GM19193 (cell line): ENCODE data around the gene LKAAEAR1.

Experiments
- POLR2A ChIP-seq: IDR thresholded peaks from 4 replicates; pipeline ENCODE4 v1.6.1; 2011; ENCODE audit not compliant: insufficient read depth, insufficient read length; ENCODE audit errors: extremely low read depth

Gene LKAAEAR1

GRCh38 chr20:64038224-64038564, 46.0 kb downstream of the LKAAEAR1 start:
- TF ChIP-seq POLR2A, result no peak

DNA sequence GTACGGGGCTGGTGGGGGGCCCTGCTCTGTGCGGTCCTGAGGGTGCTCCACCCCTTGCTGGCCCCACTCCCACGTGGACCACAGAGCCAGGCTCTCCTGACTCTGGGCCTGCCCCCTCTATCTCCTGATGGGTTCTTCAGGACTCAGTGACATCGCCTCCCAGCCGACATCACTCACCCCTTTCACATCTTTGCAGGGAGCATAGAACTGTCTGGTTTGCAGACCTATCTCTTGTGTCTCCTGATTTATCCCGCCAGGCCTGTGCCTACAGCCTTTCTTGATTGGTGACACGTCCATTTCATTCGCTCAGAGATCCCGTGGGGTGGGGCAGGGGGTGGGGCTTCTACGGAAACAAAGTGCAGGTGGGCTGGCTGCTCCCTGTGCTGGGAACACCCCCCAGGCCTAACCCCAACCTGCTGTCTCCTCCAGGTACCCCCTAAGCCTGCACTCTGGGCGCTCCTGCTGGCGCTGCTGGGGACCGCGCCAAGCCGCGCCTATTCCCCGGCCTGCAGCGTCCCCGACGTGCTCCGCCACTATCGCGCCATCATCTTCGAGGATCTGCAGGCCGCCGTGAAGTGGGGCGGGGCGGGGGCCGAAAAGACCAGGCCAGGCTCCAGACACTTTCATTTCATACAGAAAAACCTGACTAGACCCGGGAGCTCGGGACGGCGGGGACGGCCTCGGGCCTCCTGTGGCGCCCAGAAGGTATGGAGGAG, 46.5 kb downstream of the LKAAEAR1 start:
- no peak for TF ChIP-seq POLR2A

- no peak for TF ChIP-seq POLR2A
Measured at GRCh38 chr20:64037199-64037497, 47.0 kb downstream of the LKAAEAR1 start.

DNA sequence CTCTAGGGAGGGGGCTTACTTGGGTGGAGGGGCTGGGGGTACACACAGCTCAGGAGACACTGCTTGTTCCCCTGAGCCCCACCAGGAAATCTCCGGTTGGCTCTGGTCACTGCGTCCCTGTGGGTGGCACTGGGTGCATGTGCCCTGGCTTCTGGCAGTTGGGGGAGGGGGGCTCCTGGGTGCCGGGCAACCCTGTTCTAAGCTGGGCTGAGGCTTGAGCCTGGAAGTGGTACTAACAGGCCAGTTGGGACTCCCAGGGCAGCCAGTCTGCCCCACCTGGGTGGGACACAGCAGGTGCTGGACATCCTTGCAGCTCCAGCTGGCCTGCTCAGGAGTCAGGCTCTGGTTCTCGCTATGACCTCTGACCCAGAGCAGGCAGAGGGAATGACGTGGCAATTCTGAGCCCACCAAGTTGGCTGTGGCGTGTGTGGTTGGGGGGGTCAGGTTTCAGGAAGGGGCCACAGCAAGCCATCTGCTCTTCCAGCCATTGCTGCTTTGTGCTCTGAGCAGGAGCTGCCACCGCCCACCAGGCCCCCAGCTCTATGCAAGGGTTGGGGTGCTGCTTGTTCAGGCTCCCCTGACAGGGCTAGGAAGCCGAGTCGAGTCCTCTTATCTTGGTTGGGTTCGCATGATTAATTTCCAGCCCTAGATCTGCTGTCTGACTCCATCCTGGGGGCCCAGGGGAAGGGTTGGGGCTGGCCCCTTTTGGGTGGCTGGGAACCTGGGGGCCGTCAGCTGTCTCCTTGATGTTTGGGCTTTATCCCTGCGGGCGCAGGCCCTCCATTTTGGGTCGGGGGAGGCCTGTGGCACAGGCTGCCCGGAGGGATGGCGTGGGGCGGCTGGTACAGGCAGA, 47.6 kb downstream of the LKAAEAR1 start:
- TF ChIP-seq POLR2A, result no peak

DNA sequence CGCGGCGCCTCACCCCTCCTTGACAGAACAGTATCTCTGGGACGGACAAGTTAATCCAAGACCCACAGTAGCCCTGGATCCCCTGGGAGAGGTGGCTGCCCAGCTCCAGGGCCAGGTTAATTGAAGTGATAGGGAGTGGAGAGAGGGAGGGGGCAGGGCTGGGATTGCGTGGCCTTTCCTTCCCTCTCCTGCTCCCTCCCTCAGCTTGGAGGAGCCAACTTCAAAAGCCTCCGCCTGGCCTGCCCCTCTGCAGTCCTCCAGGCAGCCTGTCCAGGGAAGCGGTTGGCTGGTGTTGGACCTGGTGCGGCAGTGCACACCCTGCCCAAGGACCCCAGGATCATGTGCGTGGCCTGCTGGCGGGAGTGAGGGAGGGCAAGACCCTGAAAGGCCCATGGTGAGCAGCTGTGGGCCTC, 48.3 kb downstream of the LKAAEAR1 start, which contains the start of gene C20orf204:
Gene C20orf204 (plus strand): TSS at position 250 of the 413 bp plus-strand sequence. CDS start 142 bp downstream, at position 392.
- peak; percentile 2 for TF ChIP-seq POLR2A

- no peak for TF ChIP-seq POLR2A
Measured at GRCh38 chr20:64035066-64035932, 48.9 kb downstream of the LKAAEAR1 start.

- TF ChIP-seq POLR2A, result no peak
Measured at GRCh38 chr20:64033981-64034493, 50.2 kb downstream of the LKAAEAR1 start.
